Cardiac fibroblast (primary cell): ENCODE results near the gene CST9.

ENCODE experiments used
- DNase-seq, 2 donors: peaks; one replicate each; pipeline versions ENCODE4 v3.0.0 to v3.0.0-alpha.2; 2010; ENCODE audit warnings: low read depth in 2 of 2
- H3K4me3 ChIP-seq, 2 donors: replicated peaks in 1 of 2; 1 replicate in 1 of 2; 2 replicates in 1 of 2; pipeline ENCODE4 v1.5.1; 2011; ENCODE audit warnings: low read depth in 2 of 2, low read length in 2 of 2, mild to moderate bottlenecking in 2 of 2, moderate library complexity in 1 of 2
- CTCF ChIP-seq: IDR thresholded peaks from one replicate; pipeline ENCODE4 v1.5.1; 2011; ENCODE audit warnings: low read depth, mild to moderate bottlenecking, low read length, inconsistent platforms

CST9 gene

GRCh38 chr20:23554401-23554800 is 51.3 kb downstream of the CST9 start:
- no peak for TF ChIP-seq CTCF
- no peak overlapping the region for H3K4me3 ChIP-seq
- no peak for DNase-seq
